K562 (cell line): Measurements from ENCODE around the gene KCNQ2.

Source experiments
- FOXO4 ChIP-seq: fragments of 450-650 bp; formaldehyde crosslinking; IDR thresholded peaks from 2 replicates; pipeline ENCODE4 v1.4.0; 2020; ENCODE audit warnings: mild to moderate bottlenecking, moderate library complexity
- MCM5 ChIP-seq: fragments of 450-650 bp; IDR thresholded peaks from 2 replicates; pipeline ENCODE4 v1.6.1; 2016; ENCODE audit warnings: low read depth
- MYC ChIP-seq, 2 experiments: fragments of 250-450 bp in 1 of 2; sonication (Bioruptor Pico) in 1 of 2; IDR thresholded peaks; 2 replicates each; pipeline versions ENCODE4 v1.5.1 to v1.6.1; 2012 to 2021; ENCODE audit warnings: low read depth in 2 of 2, borderline replicate concordance in 1 of 2, improper control_type of control experiment in 1 of 2, low read length in 1 of 2, mild to moderate bottlenecking in 1 of 2, moderate library complexity in 1 of 2
- TCF7 ChIP-seq: sonication (generic); IDR thresholded peaks from 2 replicates; pipeline ENCODE4 v1.6.1; 2016; ENCODE audit warnings: antibody characterized with exemption, borderline replicate concordance
- ZNF280B ChIP-seq: fragments of 250-450 bp; sonication (Bioruptor Pico); IDR thresholded peaks from 2 replicates; pipeline ENCODE4 v1.5.1; 2021; ENCODE audit warnings: mild to moderate bottlenecking

- no peak for TF ChIP-seq TCF7
- no peak for TF ChIP-seq ZNF280B (CRISPR knock-in tag)
- TF ChIP-seq MYC (IDR thresholded peaks at IDR 0.05; ENCODE audit: low read depth, low read length) = no peak
- TF ChIP-seq MYC (CRISPR knock-in tag; IDR thresholded peaks at IDR 0.05; ENCODE audit: borderline replicate concordance, low read depth) = no peak
- no peak for TF ChIP-seq MCM5
- TF ChIP-seq FOXO4 (CRISPR knock-in tag) = no peak
These were observed 54.7 kb downstream of the KCNQ2 start for GRCh38 chr20:63417738-63418120.
